Measurements from ENCODE around the gene INSRR. TPM values are rescaled to one million over a fixed set of nuclear protein-coding genes. Genes with fewer than 3 reads are reported as not detected.

Gene INSRR
- total and polyA plus RNA-seq, 9 of the 15 experiments (the other 6 are each of a cell fraction or from before 2014, with no cell fraction given) = 0.03 to 0.18 (median 0.06) TPM; not detected in 3

DNA sequence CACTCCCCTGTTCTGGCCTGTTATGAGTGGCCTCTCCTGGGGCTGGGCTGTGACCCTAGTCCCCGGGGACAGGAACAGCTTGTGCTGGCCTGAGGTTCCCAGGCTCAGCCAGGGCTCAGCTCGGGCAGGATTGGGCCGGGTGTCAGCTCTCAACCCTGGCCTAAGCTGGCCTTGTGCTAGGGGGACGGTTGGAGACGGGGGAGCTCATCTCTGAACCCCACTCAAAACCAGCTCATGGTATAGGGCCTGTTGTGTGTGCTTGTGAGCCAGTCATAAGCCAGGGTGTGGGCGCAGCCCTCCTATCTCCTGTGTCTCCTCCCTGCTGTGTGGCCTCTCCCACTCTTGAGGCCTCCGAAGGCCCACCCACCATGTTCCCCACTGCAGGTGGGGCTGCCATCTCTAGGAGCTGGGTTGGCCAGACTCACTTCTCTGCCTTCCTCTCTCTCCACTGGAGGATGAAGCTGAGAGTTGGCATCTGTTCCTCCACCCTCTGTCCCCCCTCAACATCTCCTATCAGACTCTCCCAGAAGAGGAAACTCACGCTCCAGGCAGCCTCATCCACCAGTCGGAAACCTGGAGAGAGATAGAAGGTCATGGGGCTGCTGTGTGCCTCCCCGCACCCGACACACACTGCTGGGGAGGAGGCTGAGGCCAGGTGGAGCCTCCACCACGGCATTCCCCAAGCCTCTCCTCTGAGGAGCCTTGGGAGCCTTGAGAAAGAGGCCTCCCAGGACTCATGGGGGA lies 36.0 kb upstream of the INSRR start (continued):
- TF ChIP-seq ZBTB40 (IDR thresholded peaks at IDR 0.05) (no peak), ZBTB40 (CRISPR knock-in tag; IDR thresholded peaks at IDR 0.05) (no peak), POLR2A (conservative IDR thresholded peaks at IDR 0.05) (peak; percentile 35; the same call in 1 of the 2 replicates), ZNF408 (CRISPR knock-in tag; IDR thresholded peaks at IDR 0.05; ENCODE audit: low read depth) (no peak), KDM1A (IDR thresholded peaks at IDR 0.05) (peak in 1 of 2 experiments; percentile 50; a peak in 2 of 4 replicates), CHD2 (IDR thresholded peaks at IDR 0.05; ENCODE audit: low read depth, low read length) (no peak), HDAC6 (IDR thresholded peaks at IDR 0.05; ENCODE audit: low read depth, low read length) (no peak), PCBP1 (IDR thresholded peaks at IDR 0.05; ENCODE audit: low read depth, low read length, poor library complexity, severe bottlenecking) (no peak), THRA (IDR thresholded peaks at IDR 0.05) (no peak), SMAD1 (IDR thresholded peaks at IDR 0.05; ENCODE audit: low read depth, low read length, partially characterized antibody) (no peak), BDP1 (IDR thresholded peaks at IDR 0.05; ENCODE audit: insufficient read depth, insufficient read length) (no peak), JUNB (CRISPR knock-in tag; conservative IDR thresholded peaks at IDR 0.05) (no peak), DIDO1 (tag; IDR thresholded peaks at IDR 0.05; ENCODE audit: low read depth) (no peak), U2AF1 (optimal IDR thresholded peaks at IDR 0.05; ENCODE audit: low read depth, low read length) (no peak)
- TF ChIP-seq, protein P1, sequence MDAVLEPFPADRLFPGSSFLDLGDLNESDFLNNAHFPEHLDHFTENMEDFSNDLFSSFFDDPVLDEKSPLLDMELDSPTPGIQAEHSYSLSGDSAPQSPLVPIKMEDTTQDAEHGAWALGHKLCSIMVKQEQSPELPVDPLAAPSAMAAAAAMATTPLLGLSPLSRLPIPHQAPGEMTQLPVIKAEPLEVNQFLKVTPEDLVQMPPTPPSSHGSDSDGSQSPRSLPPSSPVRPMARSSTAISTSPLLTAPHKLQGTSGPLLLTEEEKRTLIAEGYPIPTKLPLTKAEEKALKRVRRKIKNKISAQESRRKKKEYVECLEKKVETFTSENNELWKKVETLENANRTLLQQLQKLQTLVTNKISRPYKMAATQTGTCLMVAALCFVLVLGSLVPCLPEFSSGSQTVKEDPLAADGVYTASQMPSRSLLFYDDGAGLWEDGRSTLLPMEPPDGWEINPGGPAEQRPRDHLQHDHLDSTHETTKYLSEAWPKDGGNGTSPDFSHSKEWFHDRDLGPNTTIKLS (IDR thresholded peaks at IDR 0.05; ENCODE audit: borderline replicate concordance, low read depth) = no peak

Data from K562 (cell line).